HUES64 (cell line): ENCODE measurements around the gene SLC25A47.
"Not testable (repeated sequence)": the region's sequence is repeated elsewhere in the genome, so short reads cannot be mapped to it uniquely, and the experiment has no call there.

ENCODE experiments used
- H3K27ac ChIP-seq: 2 replicates; pipeline ENCODE4 v1.7.0; 2013; ENCODE audit warnings: low read depth, low read length, inconsistent platforms
- H3K27me3 ChIP-seq: 2 replicates; pipeline ENCODE4 v1.6.1; 2013; ENCODE audit warnings: mild to moderate bottlenecking, low read length; ENCODE audit not compliant: insufficient read depth
- H3K36me3 ChIP-seq: 2 replicates; pipeline ENCODE4 v1.6.1; 2013; ENCODE audit warnings: mild to moderate bottlenecking, low read length; ENCODE audit not compliant: insufficient read depth
- H3K4me1 ChIP-seq: 2 replicates; pipeline ENCODE4 v1.6.1; 2013; ENCODE audit warnings: mild to moderate bottlenecking, low read length, moderate library complexity; ENCODE audit not compliant: insufficient read depth
- H3K4me3 ChIP-seq: 2 replicates; pipeline ENCODE4 v1.5.1; 2013; ENCODE audit warnings: mild to moderate bottlenecking, low read length, moderate library complexity
- H3K9ac ChIP-seq: 2 replicates; pipeline ENCODE4 v1.6.1; 2013; ENCODE audit warnings: mild to moderate bottlenecking, low read depth, low read length
- H3K9me3 ChIP-seq: 2 replicates; pipeline ENCODE4 v1.6.1; 2013; ENCODE audit warnings: low read depth, low read length; ENCODE audit not compliant: insufficient read depth
- WGBS: fragments of 150-250, 120-280 bp; methylation state at CpG from one replicate; pipeline ENCODE4 v1.1.7; 2013; ENCODE audit warnings: missing lambda C conversion rate; 5-methylcytosine and 5-hydroxymethylcytosine counted together

The SLC25A47 gene

GRCh38 chr14:100342195-100342594, 19.1 kb downstream of the SLC25A47 start:
- no peak overlapping the region for H3K27ac ChIP-seq
- WGBS: 93% methylated on average over 11 of the region's 11 CpGs
- H3K4me3 ChIP-seq: no peak overlapping the region
- H3K4me1 ChIP-seq: no peaks in the 10 kb centered on the region
- no peaks in the 10 kb centered on the region for H3K27me3 ChIP-seq
- no peaks in the 10 kb centered on the region for H3K9me3 ChIP-seq
- H3K36me3 ChIP-seq: peaks cover 67% of the 10 kb centered on the region
- no peak overlapping the region for H3K9ac ChIP-seq

- not testable (repeated sequence) for H3K27ac ChIP-seq, H3K9ac ChIP-seq, H3K9me3 ChIP-seq, H3K4me1 ChIP-seq, H3K27me3 ChIP-seq, H3K4me3 ChIP-seq
- peaks cover 65% of the 10 kb centered on the region for H3K36me3 ChIP-seq
- 96% methylated on average over 12 of the region's 12 CpGs for WGBS
These were observed 19.7 kb downstream of the SLC25A47 start for GRCh38 chr14:100342826-100343225.

GRCh38 chr14:100344657-100345056, 21.5 kb downstream of the SLC25A47 start:
- H3K27ac ChIP-seq, H3K9me3 ChIP-seq, H3K4me3 ChIP-seq, H3K9ac ChIP-seq, H3K4me1 ChIP-seq, H3K27me3 ChIP-seq: not testable (repeated sequence)
- 96% methylated on average over 18 of the region's 35 CpGs for WGBS
- peaks cover 73% of the 10 kb centered on the region for H3K36me3 ChIP-seq

GRCh38 chr14:100345711-100346110, 22.6 kb downstream of the SLC25A47 start:
- no peaks in the 10 kb centered on the region for H3K27me3 ChIP-seq
- peaks cover 72% of the 10 kb centered on the region for H3K36me3 ChIP-seq
- H3K4me3 ChIP-seq: no peak overlapping the region
- WGBS: 96% methylated on average over 17 of the region's 17 CpGs
- no peaks in the 10 kb centered on the region for H3K4me1 ChIP-seq
- H3K9me3 ChIP-seq: no peaks in the 10 kb centered on the region
- no peak overlapping the region for H3K27ac ChIP-seq
- H3K9ac ChIP-seq: no peak overlapping the region

- H3K27ac ChIP-seq: no peak overlapping the region
- no peak overlapping the region for H3K4me3 ChIP-seq
- H3K9ac ChIP-seq: no peak overlapping the region
- H3K4me1 ChIP-seq: no peaks in the 10 kb centered on the region
- 93% methylated on average over 12 of the region's 12 CpGs for WGBS
- H3K36me3 ChIP-seq: peaks cover 73% of the 10 kb centered on the region
- H3K9me3 ChIP-seq: no peaks in the 10 kb centered on the region
- no peaks in the 10 kb centered on the region for H3K27me3 ChIP-seq
These were observed 23.4 kb downstream of the SLC25A47 start for GRCh38 chr14:100346306-100347091.

- Histone ChIP-seq H3K9ac (no peak overlapping the region), H3K27me3 (no peaks in the 10 kb centered on the region), H3K36me3 (peaks cover 71% of the 10 kb centered on the region), H3K4me1 (no peaks in the 10 kb centered on the region), H3K4me3 (no peak overlapping the region), H3K9me3 (no peaks in the 10 kb centered on the region), H3K27ac (no peak overlapping the region)
- 96% methylated on average over 12 of the region's 12 CpGs for WGBS
These were observed 25.2 kb downstream of the SLC25A47 start for GRCh38 chr14:100348253-100348729.

GRCh38 chr14:100348784-100349685, 25.9 kb downstream of the SLC25A47 start:
- Histone ChIP-seq H3K27ac (no peak overlapping the region), H3K4me1 (no peaks in the 10 kb centered on the region), H3K27me3 (no peaks in the 10 kb centered on the region), H3K9ac (no peak overlapping the region), H3K36me3 (peaks cover 76% of the 10 kb centered on the region), H3K4me3 (no peak overlapping the region), H3K9me3 (no peaks in the 10 kb centered on the region)
- WGBS: 89% methylated on average over 14 of the region's 14 CpGs

GRCh38 chr14:100350276-100350926, 27.3 kb downstream of the SLC25A47 start:
- no peak overlapping the region for H3K4me3 ChIP-seq
- WGBS: 96% methylated on average over 10 of the region's 11 CpGs
- H3K9me3 ChIP-seq: no peaks in the 10 kb centered on the region
- no peaks in the 10 kb centered on the region for H3K27me3 ChIP-seq
- no peaks in the 10 kb centered on the region for H3K4me1 ChIP-seq
- no peak overlapping the region for H3K9ac ChIP-seq
- peaks cover 87% of the 10 kb centered on the region for H3K36me3 ChIP-seq
- no peak overlapping the region for H3K27ac ChIP-seq

- Histone ChIP-seq H3K36me3 (peaks cover 87% of the 10 kb centered on the region), H3K27ac (no peak overlapping the region), H3K9ac (no peak overlapping the region), H3K9me3 (no peaks in the 10 kb centered on the region), H3K4me3 (no peak overlapping the region), H3K27me3 (no peaks in the 10 kb centered on the region), H3K4me1 (no peaks in the 10 kb centered on the region)
- 94% methylated on average over 5 of the region's 5 CpGs for WGBS
These were observed 27.8 kb downstream of the SLC25A47 start for GRCh38 chr14:100350986-100351385.

- 98% methylated on average over 2 of the region's 2 CpGs for WGBS
- peaks cover 7% of the 10 kb centered on the region; the same call in 1 of the 2 replicates for H3K9me3 ChIP-seq
- H3K4me1 ChIP-seq: no peaks in the 10 kb centered on the region; the same call in 1 of the 2 replicates
- H3K4me3 ChIP-seq: no peak overlapping the region
- no peaks in the 10 kb centered on the region for H3K27me3 ChIP-seq
- H3K9ac ChIP-seq: no peak overlapping the region
- H3K36me3 ChIP-seq: peaks cover 89% of the 10 kb centered on the region
- no peak overlapping the region for H3K27ac ChIP-seq
These were observed 35.3 kb downstream of the SLC25A47 start for GRCh38 chr14:100358396-100358795.

- Histone ChIP-seq H3K4me3 (no peak overlapping the region), H3K27ac (no peak overlapping the region), H3K4me1 (no peaks in the 10 kb centered on the region; the same call in 1 of the 2 replicates), H3K9me3 (peaks cover 7% of the 10 kb centered on the region; the same call in 1 of the 2 replicates), H3K27me3 (no peaks in the 10 kb centered on the region), H3K9ac (no peak overlapping the region), H3K36me3 (peaks cover 89% of the 10 kb centered on the region)
- 80% methylated on average over 2 of the region's 2 CpGs for WGBS
These were observed 36.0 kb downstream of the SLC25A47 start for GRCh38 chr14:100359111-100359510.
